22Rv1 (cell line): ENCODE results near the gene APOBR.

Experiments
- CTCF ChIP-seq: fragments of 450-650 bp; IDR thresholded peaks from 2 replicates; pipeline ENCODE4 v1.5.1; 2017; ENCODE audit warnings: mild to moderate bottlenecking
- ZFX ChIP-seq: fragments of 450-650 bp; IDR thresholded peaks from 2 replicates; pipeline ENCODE4 v1.6.1; 2017; ENCODE audit warnings: antibody characterized with exemption, borderline replicate concordance

GRCh38 chr16:28482026-28482425 lies 12.4 kb upstream of the APOBR start:
- TF ChIP-seq CTCF (no peak), ZFX (no peak)
